ENCODE results near the gene ARHGDIB.

Gene ARHGDIB

GRCh38 chr12:14948672-14949071 lies 12.7 kb downstream of the ARHGDIB start:
- no peaks in the 10 kb centered on the region for H3K9me3 ChIP-seq
- 0 out of 2 replicates have a peak overlapping the region, but pooled peaks have one; percentile 5 for H3K4me3 ChIP-seq (ENCODE audit: low read depth, low read length)
- TF ChIP-seq CTCF (IDR thresholded peaks at IDR 0.05; ENCODE audit: low read depth, low read length): no peak
- DNase-seq: peak; percentile 37
- no peaks in the 10 kb centered on the region for H3K27me3 ChIP-seq
- H3K4me1 ChIP-seq: peaks cover 17% of the 10 kb centered on the region
- H3K36me3 ChIP-seq: no peaks in the 10 kb centered on the region

- TF ChIP-seq CTCF (IDR thresholded peaks at IDR 0.05; ENCODE audit: low read depth, low read length): no peak
- Histone ChIP-seq H3K36me3 (no peaks in the 10 kb centered on the region), H3K4me1 (peaks cover 9% of the 10 kb centered on the region), H3K9me3 (no peaks in the 10 kb centered on the region), H3K27me3 (no peaks in the 10 kb centered on the region), H3K4me3 (ENCODE audit: low read depth, low read length) (no peak overlapping the region)
- no peak for DNase-seq
These were observed 14.5 kb downstream of the ARHGDIB start for GRCh38 chr12:14946861-14947260.

- H3K36me3 ChIP-seq: no peaks in the 10 kb centered on the region
- H3K27me3 ChIP-seq: no peaks in the 10 kb centered on the region
- no peak for TF ChIP-seq CTCF (IDR thresholded peaks at IDR 0.05; ENCODE audit: low read depth, low read length)
- H3K4me1 ChIP-seq: peaks cover 7% of the 10 kb centered on the region; the same call in 1 of the 2 replicates
- no peak for DNase-seq
- no peaks in the 10 kb centered on the region for H3K9me3 ChIP-seq
- no peak overlapping the region for H3K4me3 ChIP-seq (ENCODE audit: low read depth, low read length)
These were observed 15.2 kb downstream of the ARHGDIB start for GRCh38 chr12:14946162-14946561.

GRCh38 chr12:14942196-14942931 lies 19.0 kb downstream of the ARHGDIB start:
- TF ChIP-seq CTCF (IDR thresholded peaks at IDR 0.05; ENCODE audit: low read depth, low read length): no peak
- H3K36me3 ChIP-seq: no peaks in the 10 kb centered on the region
- no peaks in the 10 kb centered on the region for H3K4me1 ChIP-seq
- no peak overlapping the region for H3K4me3 ChIP-seq (ENCODE audit: low read depth, low read length)
- H3K27me3 ChIP-seq: no peaks in the 10 kb centered on the region
- no peaks in the 10 kb centered on the region for H3K9me3 ChIP-seq
- no peak for DNase-seq

GRCh38 chr12:14941369-14941768 lies 20.0 kb downstream of the ARHGDIB start:
- no peak for TF ChIP-seq CTCF (IDR thresholded peaks at IDR 0.05; ENCODE audit: low read depth, low read length)
- Histone ChIP-seq H3K4me3 (ENCODE audit: low read depth, low read length) (no peak overlapping the region), H3K27me3 (no peaks in the 10 kb centered on the region), H3K4me1 (peaks cover 2% of the 10 kb centered on the region; the same call in 1 of the 2 replicates), H3K36me3 (no peaks in the 10 kb centered on the region), H3K9me3 (no peaks in the 10 kb centered on the region)
- no peak for DNase-seq

GRCh38 chr12:14938301-14938700 lies 23.1 kb downstream of the ARHGDIB start, which contains the start of gene ERP27:
Gene ERP27 (minus strand): TSS chr12:14938537. CDS start chr12:14938508, 29 bp downstream.
- H3K9me3 ChIP-seq: no peaks in the 10 kb centered on the region
- no peak for TF ChIP-seq CTCF (IDR thresholded peaks at IDR 0.05; ENCODE audit: low read depth, low read length)
- H3K4me1 ChIP-seq: peaks cover 4% of the 10 kb centered on the region; the same call in 1 of the 2 replicates
- no peaks in the 10 kb centered on the region for H3K27me3 ChIP-seq
- H3K36me3 ChIP-seq: no peaks in the 10 kb centered on the region
- no peak within 1 kb of the TSS for H3K4me3 ChIP-seq (ENCODE audit: low read depth, low read length)
- no peak for DNase-seq

Measured in BE2C (cell line).